ENCODE results near the gene HBG1.

HBG1 gene

DNA sequence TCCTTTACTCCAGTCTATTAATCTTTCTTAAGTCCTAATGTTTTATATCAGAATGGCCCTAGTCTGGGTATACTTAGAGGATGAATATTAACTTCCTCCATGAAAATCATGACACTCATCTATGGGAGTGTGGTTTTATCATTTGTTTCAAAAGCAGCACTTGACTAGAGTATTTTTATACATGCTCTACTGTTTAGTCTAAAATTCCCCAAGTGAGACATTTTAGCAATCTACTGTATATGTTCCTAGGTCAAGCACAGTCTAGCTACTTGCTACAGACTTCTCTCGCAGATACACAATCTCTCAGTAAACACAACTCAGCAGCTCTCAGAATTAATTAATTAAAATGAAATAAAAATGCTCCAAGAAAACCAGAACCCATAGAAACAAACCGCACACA is 19.9 kb downstream of the HBG1 start:
- Mint-ChIP-seq H3K9me3 (ENCODE audit: low read depth) (no peaks in the 10 kb centered on the region), H3K36me3 (no peaks in the 10 kb centered on the region), H3K4me3 (no peak overlapping the region)

GRCh38 chr11:5229356-5229755 is 20.3 kb downstream of the HBG1 start:
- Mint-ChIP-seq H3K36me3 (no peaks in the 10 kb centered on the region), H3K4me3 (no peak overlapping the region), H3K27me3 (peaks cover 4% of the 10 kb centered on the region), H3K4me1 (ENCODE audit: low read depth) (no peaks in the 10 kb centered on the region), H3K9me3 (ENCODE audit: low read depth) (no peaks in the 10 kb centered on the region), H3K27ac (no peak overlapping the region)

More for the DNA sequence above, 19.9 kb downstream of the HBG1 start:
- Mint-ChIP-seq H3K4me1 (ENCODE audit: low read depth) (no peaks in the 10 kb centered on the region), H3K27ac (no peak overlapping the region), H3K27me3 (peaks cover 4% of the 10 kb centered on the region)

- Mint-ChIP-seq H3K4me3 (no peak overlapping the region), H3K27me3 (peaks cover 5% of the 10 kb centered on the region), H3K36me3 (no peaks in the 10 kb centered on the region), H3K4me1 (ENCODE audit: low read depth) (no peaks in the 10 kb centered on the region), H3K9me3 (ENCODE audit: low read depth) (no peaks in the 10 kb centered on the region), H3K27ac (no peak overlapping the region)
These were observed 21.5 kb downstream of the HBG1 start for GRCh38 chr11:5228124-5228523.

- no peak overlapping the region for H3K27ac Mint-ChIP-seq
- no peaks in the 10 kb centered on the region for H3K9me3 Mint-ChIP-seq (ENCODE audit: low read depth)
- peaks cover 5% of the 10 kb centered on the region for H3K27me3 Mint-ChIP-seq
- H3K36me3 Mint-ChIP-seq: no peaks in the 10 kb centered on the region
- no peak overlapping the region for H3K4me3 Mint-ChIP-seq
- no peaks in the 10 kb centered on the region for H3K4me1 Mint-ChIP-seq (ENCODE audit: low read depth)
These were observed 22.0 kb downstream of the HBG1 start for GRCh38 chr11:5227681-5228080.

- no peaks in the 10 kb centered on the region for H3K4me1 Mint-ChIP-seq (ENCODE audit: low read depth)
- H3K4me3 Mint-ChIP-seq: no peak within 1 kb of the TSS
- H3K9me3 Mint-ChIP-seq (ENCODE audit: low read depth): no peaks in the 10 kb centered on the region
- H3K36me3 Mint-ChIP-seq: no peaks in the 10 kb centered on the region
- no peak within 1 kb of the TSS for H3K27ac Mint-ChIP-seq
- peaks cover 4% of the 10 kb centered on the region for H3K27me3 Mint-ChIP-seq
These were observed 22.8 kb downstream of the HBG1 start, which contains the start of gene HBB for GRCh38 chr11:5226732-5227310. Gene HBB, minus strand, starts transcription at chr11:5227071. Its CDS starts 50 bp downstream, at chr11:5227021.

- H3K27ac Mint-ChIP-seq: no peak overlapping the region
- peaks cover 3% of the 10 kb centered on the region for H3K9me3 Mint-ChIP-seq (ENCODE audit: low read depth)
- H3K27me3 Mint-ChIP-seq: peaks cover 4% of the 10 kb centered on the region
- no peak overlapping the region for H3K4me3 Mint-ChIP-seq
- no peaks in the 10 kb centered on the region for H3K36me3 Mint-ChIP-seq
- no peaks in the 10 kb centered on the region for H3K4me1 Mint-ChIP-seq (ENCODE audit: low read depth)
These were observed 24.2 kb downstream of the HBG1 start for GRCh38 chr11:5225480-5225871.

GRCh38 chr11:5224538-5225479 is 24.8 kb downstream of the HBG1 start:
- H3K4me3 Mint-ChIP-seq: no peak overlapping the region
- H3K27ac Mint-ChIP-seq: no peak overlapping the region
- H3K9me3 Mint-ChIP-seq (ENCODE audit: low read depth): peaks cover 3% of the 10 kb centered on the region

DNA sequence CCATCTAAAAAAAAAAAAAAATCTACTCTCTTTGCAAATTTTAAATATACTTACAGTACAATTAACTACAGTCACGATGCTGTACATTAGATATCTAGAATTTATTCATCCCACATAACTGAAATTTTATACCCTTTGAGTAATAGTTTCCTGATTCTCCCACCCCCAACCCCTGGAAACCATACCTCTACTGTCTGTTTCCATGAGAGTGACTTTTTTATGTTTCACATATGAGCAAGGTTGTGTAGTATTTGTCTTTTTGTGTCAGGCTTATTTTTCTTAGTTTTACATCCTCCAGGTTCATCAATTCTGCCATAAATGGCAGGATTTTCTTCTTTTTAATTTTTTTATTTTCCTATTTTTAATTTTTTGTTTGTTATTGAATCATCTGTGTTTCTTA is 26.0 kb downstream of the HBG1 start:
- Mint-ChIP-seq H3K4me1 (ENCODE audit: low read depth) (no peaks in the 10 kb centered on the region), H3K27ac (no peak overlapping the region), H3K9me3 (ENCODE audit: low read depth) (peaks cover 3% of the 10 kb centered on the region), H3K27me3 (peaks cover 4% of the 10 kb centered on the region), H3K36me3 (no peaks in the 10 kb centered on the region), H3K4me3 (no peak overlapping the region)

More at GRCh38 chr11:5224538-5225479, 24.8 kb downstream of the HBG1 start:
- Mint-ChIP-seq H3K27me3 (peaks cover 4% of the 10 kb centered on the region), H3K4me1 (ENCODE audit: low read depth) (no peaks in the 10 kb centered on the region), H3K36me3 (no peaks in the 10 kb centered on the region)

DNA sequence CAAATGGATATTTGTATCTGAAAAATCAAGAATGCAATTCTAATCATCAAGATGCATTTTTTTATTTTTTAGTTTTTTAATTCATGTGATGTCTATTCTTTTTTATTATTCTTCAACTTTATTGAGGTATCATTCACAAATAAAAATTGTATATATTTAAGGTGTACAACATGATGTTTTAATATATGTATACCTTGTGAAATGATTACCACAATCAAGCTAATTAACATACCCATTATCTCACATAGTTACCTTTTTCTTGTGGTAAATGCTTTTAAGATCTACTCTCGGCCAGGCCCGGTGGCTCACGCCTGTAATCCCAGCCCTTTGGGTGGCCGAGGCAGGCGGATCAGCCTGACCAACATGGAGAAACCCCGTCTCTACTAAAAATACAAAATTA is 26.5 kb downstream of the HBG1 start:
- Mint-ChIP-seq H3K27ac (no peak overlapping the region), H3K4me1 (ENCODE audit: low read depth) (no peaks in the 10 kb centered on the region), H3K4me3 (no peak overlapping the region)

GRCh38 chr11:5210376-5210885 is 39.2 kb downstream of the HBG1 start:
- no peaks in the 10 kb centered on the region for H3K4me1 Mint-ChIP-seq (ENCODE audit: low read depth)
- no peaks in the 10 kb centered on the region for H3K36me3 Mint-ChIP-seq
- no peak overlapping the region for H3K4me3 Mint-ChIP-seq
- H3K27me3 Mint-ChIP-seq: no peaks in the 10 kb centered on the region
- H3K27ac Mint-ChIP-seq: no peak overlapping the region
- peaks cover 13% of the 10 kb centered on the region for H3K9me3 Mint-ChIP-seq (ENCODE audit: low read depth)

More for the DNA sequence above, 26.5 kb downstream of the HBG1 start:
- peaks cover 3% of the 10 kb centered on the region for H3K9me3 Mint-ChIP-seq (ENCODE audit: low read depth)
- no peaks in the 10 kb centered on the region for H3K36me3 Mint-ChIP-seq
- peaks cover 4% of the 10 kb centered on the region for H3K27me3 Mint-ChIP-seq

DNA sequence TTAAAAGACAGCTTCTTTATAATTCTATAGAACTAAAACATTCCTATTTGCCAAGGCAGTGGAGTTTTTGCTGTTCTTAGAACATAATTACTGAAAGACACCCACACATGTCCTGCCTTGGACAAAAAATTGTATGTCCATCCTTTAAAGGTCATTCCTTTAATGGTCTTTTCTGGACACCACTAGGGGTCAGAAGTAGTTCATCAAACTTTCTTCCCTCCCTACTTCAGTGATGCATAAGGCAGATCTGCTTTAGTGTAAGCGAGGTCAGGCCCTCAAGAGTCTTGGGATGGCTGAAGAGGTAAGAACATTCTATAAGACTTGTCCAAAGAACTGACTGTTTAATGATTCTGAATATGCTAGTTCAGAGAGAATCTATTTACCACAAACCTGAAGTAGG is 44.9 kb downstream of the HBG1 start:
- Mint-ChIP-seq H3K27ac (no peak overlapping the region), H3K27me3 (no peaks in the 10 kb centered on the region), H3K36me3 (no peaks in the 10 kb centered on the region), H3K9me3 (ENCODE audit: low read depth) (no peaks in the 10 kb centered on the region), H3K4me3 (no peak overlapping the region), H3K4me1 (ENCODE audit: low read depth) (no peaks in the 10 kb centered on the region)

DNA sequence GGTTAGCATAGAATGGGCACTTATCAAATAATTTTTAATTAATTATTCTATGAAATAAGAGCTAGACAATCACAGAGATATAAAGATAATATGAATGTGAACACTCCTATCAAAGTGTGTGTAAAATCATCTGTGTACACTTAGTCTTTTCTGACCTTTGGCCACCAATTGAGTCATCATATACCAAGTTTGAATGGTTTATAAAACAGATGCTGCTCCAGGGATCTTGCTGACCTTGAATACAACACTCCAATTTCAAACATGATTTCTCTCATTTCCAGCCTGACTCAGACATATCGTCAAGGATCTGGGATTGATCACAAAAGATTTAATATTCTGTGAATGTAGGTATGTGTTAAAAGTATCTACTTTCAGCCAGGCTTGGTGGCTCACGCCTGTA is 46.3 kb downstream of the HBG1 start:
- Mint-ChIP-seq H3K27me3 (no peaks in the 10 kb centered on the region), H3K27ac (no peak overlapping the region), H3K36me3 (no peaks in the 10 kb centered on the region), H3K9me3 (ENCODE audit: low read depth) (no peaks in the 10 kb centered on the region), H3K4me3 (no peak overlapping the region), H3K4me1 (ENCODE audit: low read depth) (no peaks in the 10 kb centered on the region)

- no peak within 1 kb of the TSS for H3K4me3 Mint-ChIP-seq
- no peaks in the 10 kb centered on the region for H3K27me3 Mint-ChIP-seq
- H3K36me3 Mint-ChIP-seq: no peaks in the 10 kb centered on the region
- H3K9me3 Mint-ChIP-seq (ENCODE audit: low read depth): no peaks in the 10 kb centered on the region
- H3K27ac Mint-ChIP-seq: no peak within 1 kb of the TSS
- H3K4me1 Mint-ChIP-seq (ENCODE audit: low read depth): no peaks in the 10 kb centered on the region
These were observed 49.1 kb downstream of the HBG1 start, which contains the start of gene OR51V1 for GRCh38 chr11:5200582-5200981. Gene OR51V1, minus strand, starts transcription at chr11:5200682. Its CDS starts 0 bp downstream, at chr11:5200682.

DNA sequence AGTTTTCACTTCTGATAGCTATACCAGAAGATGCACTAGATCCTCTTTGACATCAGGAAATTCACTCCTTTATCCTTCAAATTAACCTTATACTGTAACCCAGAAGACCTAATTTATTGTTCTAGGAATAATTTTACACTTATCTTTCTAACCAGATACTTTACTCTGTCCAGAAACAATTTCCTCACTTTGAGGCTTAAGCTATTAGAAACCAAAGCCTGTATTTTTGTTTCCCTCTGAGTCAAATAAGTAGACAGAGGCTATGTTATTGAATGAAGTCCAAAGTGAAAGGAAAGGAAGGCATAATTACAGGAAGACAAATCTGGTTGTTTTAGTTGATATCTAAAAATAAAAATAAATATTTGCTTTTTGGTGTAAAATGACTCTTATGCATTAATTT is 51.4 kb downstream of the HBG1 start:
- Mint-ChIP-seq H3K36me3 (no peaks in the 10 kb centered on the region), H3K27me3 (no peaks in the 10 kb centered on the region), H3K4me1 (ENCODE audit: low read depth) (no peaks in the 10 kb centered on the region), H3K27ac (no peak overlapping the region), H3K9me3 (ENCODE audit: low read depth) (peaks cover under 1% of the 10 kb centered on the region), H3K4me3 (no peak overlapping the region)
